Measurements from ENCODE around the gene DAB2.

DAB2 gene

GRCh38 chr5:39452846-39453245 lies 28.1 kb upstream of the DAB2 start:
- H3K27me3 ChIP-seq (ENCODE audit: low read length), result no peaks in the 10 kb centered on the region
- no peaks in the 10 kb centered on the region for H3F3A ChIP-seq (ENCODE audit: insufficient read depth)
- H3K27ac ChIP-seq (ENCODE audit: low read depth, low read length), result no peak overlapping the region

DNA sequence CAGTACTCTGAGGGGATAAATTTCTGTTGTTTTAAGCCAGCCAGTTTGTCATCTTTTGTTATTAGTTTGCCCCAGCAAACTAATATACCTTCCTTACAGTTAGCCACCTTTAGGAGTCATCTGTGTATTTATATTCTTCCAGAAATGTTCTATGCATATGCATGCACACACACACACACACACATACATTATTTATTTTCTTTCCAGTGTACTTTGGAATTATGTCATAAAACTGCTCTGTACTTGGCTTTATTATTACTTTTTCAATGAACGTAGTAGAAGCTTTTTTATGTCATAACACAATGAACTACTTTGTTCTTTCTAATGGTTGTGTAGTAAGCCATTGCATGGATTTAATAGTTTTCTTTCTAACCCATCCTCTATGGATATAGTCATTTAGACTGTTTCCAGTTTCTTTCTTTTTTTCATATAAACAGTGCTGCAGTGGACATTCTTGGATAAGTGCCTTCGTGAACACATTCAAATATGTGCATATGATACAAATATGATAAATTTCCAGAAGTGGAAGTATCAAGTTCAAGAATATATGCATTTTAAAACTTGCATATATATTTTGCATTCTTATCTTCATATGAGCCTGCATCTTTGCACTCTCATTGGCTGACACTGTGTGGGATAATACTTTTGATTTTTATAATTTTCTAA lies 26.6 kb upstream of the DAB2 start:
- Histone ChIP-seq H3F3A (ENCODE audit: insufficient read depth) (no peaks in the 10 kb centered on the region), H3K4me2 (ENCODE audit: low read depth, low read length, poor library complexity, severe bottlenecking) (no peak overlapping the region), H2AFZ (ENCODE audit: low read depth, low read length, severe bottlenecking) (no peak overlapping the region), H3K9me3 (ENCODE audit: insufficient read depth, low read length) (no peaks in the 10 kb centered on the region), H3K79me2 (ENCODE audit: insufficient read depth, low read length) (no peaks in the 10 kb centered on the region), H4K20me1 (ENCODE audit: low read depth, low read length) (no peaks in the 10 kb centered on the region), H3K36me3 (ENCODE audit: low read length) (no peaks in the 10 kb centered on the region), H3K9me2 (replicated peaks; ENCODE audit: insufficient read depth, low read length) (no peaks in the 10 kb centered on the region), H3K27ac (ENCODE audit: low read depth, low read length) (no peak overlapping the region), H3K27me3 (ENCODE audit: low read length) (no peaks in the 10 kb centered on the region), H3K9ac (ENCODE audit: low read length) (no peak overlapping the region), H3K4me3 (ENCODE audit: insufficient read depth, low read length, poor library complexity, severe bottlenecking) (no peak overlapping the region)
- TF ChIP-seq CTCF (IDR thresholded peaks at IDR 0.05; ENCODE audit: insufficient read depth, low read length, poor library complexity, severe bottlenecking) (no peak), EZH2phosphoT487 (conservative IDR thresholded peaks at IDR 0.05; ENCODE audit: low read length) (no peak)

More at GRCh38 chr5:39452846-39453245, 28.1 kb upstream of the DAB2 start:
- Histone ChIP-seq H4K20me1 (ENCODE audit: low read depth, low read length) (no peaks in the 10 kb centered on the region), H3K36me3 (ENCODE audit: low read length) (no peaks in the 10 kb centered on the region), H3K4me3 (ENCODE audit: insufficient read depth, low read length, poor library complexity, severe bottlenecking) (no peak overlapping the region), H3K9ac (ENCODE audit: low read length) (no peak overlapping the region), H3K79me2 (ENCODE audit: insufficient read depth, low read length) (no peaks in the 10 kb centered on the region), H3K9me3 (ENCODE audit: insufficient read depth, low read length) (no peaks in the 10 kb centered on the region), H3K4me2 (ENCODE audit: low read depth, low read length, poor library complexity, severe bottlenecking) (no peak overlapping the region), H3K9me2 (replicated peaks; ENCODE audit: insufficient read depth, low read length) (no peaks in the 10 kb centered on the region), H2AFZ (ENCODE audit: low read depth, low read length, severe bottlenecking) (no peak overlapping the region)
- TF ChIP-seq CTCF (IDR thresholded peaks at IDR 0.05; ENCODE audit: insufficient read depth, low read length, poor library complexity, severe bottlenecking) (no peak), EZH2phosphoT487 (conservative IDR thresholded peaks at IDR 0.05; ENCODE audit: low read length) (no peak)

DNA sequence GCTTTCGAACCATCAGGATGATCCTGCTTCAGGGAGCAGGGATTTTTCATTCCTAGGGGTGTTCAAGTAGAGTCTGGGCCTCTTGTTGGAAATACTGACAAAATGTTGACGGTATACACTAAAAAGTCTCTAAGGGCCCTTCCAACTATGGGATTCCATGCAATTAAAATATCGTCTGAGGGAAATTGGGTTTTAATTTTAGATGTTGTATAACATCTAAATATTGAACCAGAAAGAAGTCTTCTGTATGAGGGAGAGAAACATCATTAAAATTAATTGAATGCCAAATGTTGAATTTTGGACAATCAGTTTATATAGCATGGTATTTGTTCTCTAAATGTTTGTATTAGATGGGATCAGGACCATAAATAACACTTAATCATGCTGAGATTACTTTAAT lies 25.7 kb upstream of the DAB2 start:
- no peaks in the 10 kb centered on the region for H3K27me3 ChIP-seq (ENCODE audit: low read length)
- no peaks in the 10 kb centered on the region for H3K9me2 ChIP-seq (replicated peaks; ENCODE audit: insufficient read depth, low read length)
- no peak overlapping the region for H3K4me2 ChIP-seq (ENCODE audit: low read depth, low read length, poor library complexity, severe bottlenecking)
- H3K9me3 ChIP-seq (ENCODE audit: insufficient read depth, low read length), result no peaks in the 10 kb centered on the region
- no peaks in the 10 kb centered on the region for H3K79me2 ChIP-seq (ENCODE audit: insufficient read depth, low read length)
- H3K9ac ChIP-seq (ENCODE audit: low read length), result no peak overlapping the region
- TF ChIP-seq CTCF (IDR thresholded peaks at IDR 0.05; ENCODE audit: insufficient read depth, low read length, poor library complexity, severe bottlenecking), result no peak
- TF ChIP-seq EZH2phosphoT487 (conservative IDR thresholded peaks at IDR 0.05; ENCODE audit: low read length), result no peak
- H3K27ac ChIP-seq (ENCODE audit: low read depth, low read length), result no peak overlapping the region
- H3K4me3 ChIP-seq (ENCODE audit: insufficient read depth, low read length, poor library complexity, severe bottlenecking), result no peak overlapping the region
- no peaks in the 10 kb centered on the region for H4K20me1 ChIP-seq (ENCODE audit: low read depth, low read length)
- no peak overlapping the region for H2AFZ ChIP-seq (ENCODE audit: low read depth, low read length, severe bottlenecking)
- H3K36me3 ChIP-seq (ENCODE audit: low read length), result no peaks in the 10 kb centered on the region
- no peaks in the 10 kb centered on the region for H3F3A ChIP-seq (ENCODE audit: insufficient read depth)

Measured in SU-DHL-6 (cell line).